Right lung (tissue), 10 donors: ENCODE measurements around the gene TOM1. TPM values are rescaled to one million over a fixed set of nuclear protein-coding genes. Genes with fewer than 3 reads are reported as not detected.

Experiments used
- DNase-seq, 2 donors: peaks; one replicate each; pipeline ENCODE4 v3.0.0-alpha.2; 2013
- long read RNA-seq, 8 donors: transcript quantifications; one replicate each; lab custom pipeline, GENCODE V29; 2026
- polyA plus RNA-seq, 5 donors: library from polyadenylated mRNA; unstranded; fragments of 120-200 nt; gene quantifications; one replicate each; pipeline versions ENCODE4 v1.2.1 to v1.2.3, GENCODE V29; 2013; ENCODE audit warnings: inconsistent platforms in 1 of 5, low replicate concordance in 1 of 5; ENCODE audit not compliant: insufficient read length in 5 of 5, insufficient read depth in 1 of 5

TOM1 gene
- 10 to 100 TPM; 25.4 to 35.5 (median 29.0) TPM for polyA plus RNA-seq
- long read RNA-seq, donor 1, partial matches to known transcripts = 7 of 8 reads
- long read RNA-seq, donor 1, other reads (novel, unspliced or antisense) = 0 of 8 reads
- long read RNA-seq, donor 2, transcript TOM1-210 (15 exons, 2,389 nt) = major isoform, 7 of 8 reads
- long read RNA-seq, donor 2, partial matches to known transcripts = 0 of 8 reads
- long read RNA-seq, donor 2, other reads (novel, unspliced or antisense) = 0 of 8 reads
- long read RNA-seq, donor 3, partial matches to known transcripts = 0 of 5 reads
- long read RNA-seq, donor 3, other reads (novel, unspliced or antisense) = 0 of 5 reads
- long read RNA-seq, donor 4, partial matches to known transcripts = 0 of 4 reads
- long read RNA-seq, donor 4, other reads (novel, unspliced or antisense) = 0 of 4 reads
- long read RNA-seq, donor 5, partial matches to known transcripts = 8 of 15 reads
- long read RNA-seq, donor 5, other reads (novel, unspliced or antisense) = 0 of 15 reads
- long read RNA-seq, donor 6, transcript TOM1-210 (15 exons, 2,389 nt) = major isoform, 9 of 11 reads
- long read RNA-seq, donor 6, partial matches to known transcripts = 0 of 11 reads
- long read RNA-seq, donor 6, other reads (novel, unspliced or antisense) = 0 of 11 reads
- long read RNA-seq, donor 7, transcript TOM1-210 (15 exons, 2,389 nt) = major isoform, 5 of 11 reads
- long read RNA-seq, donor 7, partial matches to known transcripts = 0 of 11 reads
- long read RNA-seq, donor 7, other reads (novel, unspliced or antisense) = 0 of 11 reads
- long read RNA-seq, donor 8, partial matches to known transcripts = 0 of 3 reads
- long read RNA-seq, donor 8, other reads (novel, unspliced or antisense) = 0 of 3 reads

GRCh38 chr22:35299673-35300499, at the start of gene TOM1:
Gene TOM1 (plus strand): TSS chr22:35299894. CDS start chr22:35299929, 35 bp downstream.
- peak; percentile 99 for DNase-seq

GRCh38 chr22:35250156-35250555, 49.5 kb upstream of the TOM1 start:
- no peak for DNase-seq

GRCh38 chr22:35253946-35254345, 45.7 kb upstream of the TOM1 start:
- DNase-seq = no peak

- DNase-seq = no peak
Measured at GRCh38 chr22:35257002-35257320, 42.7 kb upstream of the TOM1 start.

- DNase-seq = peak; percentile 85 to 86
Measured at GRCh38 chr22:35257321-35258190, 42.1 kb upstream of the TOM1 start, which contains the start of gene HMGXB4. Gene HMGXB4 (plus strand): TSS chr22:35257493. CDS start chr22:35262391, 4,898 bp downstream.

GRCh38 chr22:35258191-35258988, 41.3 kb upstream of the TOM1 start:
- DNase-seq = peak in 1 of 2 donors; percentile 17

GRCh38 chr22:35264986-35265385, 34.7 kb upstream of the TOM1 start:
- DNase-seq = no peak

GRCh38 chr22:35266277-35266676, 33.4 kb upstream of the TOM1 start:
- no peak for DNase-seq

- DNase-seq = no peak
Measured at GRCh38 chr22:35269630-35270029, 30.1 kb upstream of the TOM1 start.

GRCh38 chr22:35274154-35274871, 25.4 kb upstream of the TOM1 start:
- no peak for DNase-seq

GRCh38 chr22:35275580-35275979, 24.1 kb upstream of the TOM1 start:
- DNase-seq = no peak

GRCh38 chr22:35276019-35276418, 23.7 kb upstream of the TOM1 start:
- no peak for DNase-seq

GRCh38 chr22:35288116-35288515, 11.6 kb upstream of the TOM1 start:
- no peak for DNase-seq

- no peak for DNase-seq
Measured at GRCh38 chr22:35292786-35293185, 6.9 kb upstream of the TOM1 start.

- DNase-seq = no peak
Measured at GRCh38 chr22:35296051-35296450, 3.6 kb upstream of the TOM1 start.

GRCh38 chr22:35299217-35299672, 449 bp upstream of the TOM1 start:
- peak in 1 of 2 donors; percentile 20 for DNase-seq

GRCh38 chr22:35301372-35301874, 1.7 kb downstream of the TOM1 start:
- peak in 1 of 2 donors; percentile 36 for DNase-seq

GRCh38 chr22:35303029-35303624, 3.4 kb downstream of the TOM1 start:
- DNase-seq = no peak
